Fibroblast of villous mesenchyme (primary cell): ENCODE measurements around the gene RNF145. TPM values are rescaled to one million over a fixed set of nuclear protein-coding genes. Genes with fewer than 3 reads are reported as not detected.

Source experiments
- DNase-seq: peaks from one replicate; pipeline ENCODE4 v3.0.0-alpha.2; 2010; ENCODE audit warnings: low read depth
- H3K4me3 ChIP-seq: 2 replicates; pipeline ENCODE4 v1.5.1; 2011; ENCODE audit warnings: low read depth, mild to moderate bottlenecking, low read length
- CTCF ChIP-seq: IDR thresholded peaks from 2 replicates; pipeline ENCODE4 v1.5.1; 2012; ENCODE audit warnings: low read depth, mild to moderate bottlenecking, low read length; ENCODE audit not compliant: insufficient read depth
- total RNA-seq: library from RNA; depleted of rRNA; stranded (reverse); fragments of >200 nt; gene quantifications from 2 replicates; pipeline ENCODE4 v1.2.3, GENCODE V29; 2012

Gene RNF145
- total RNA-seq, 1 donor = 84.2 TPM

GRCh38 chr5:159212657-159213462 is 3.5 kb upstream of the RNF145 start:
- H3K4me3 ChIP-seq = no peak overlapping the region
- no peak for TF ChIP-seq CTCF
- no peak for DNase-seq

- DNase-seq = no peak
- H3K4me3 ChIP-seq = no peak overlapping the region
- TF ChIP-seq CTCF = no peak
Measured at GRCh38 chr5:159211729-159212174, 2.4 kb upstream of the RNF145 start.

GRCh38 chr5:159210846-159211245 is 1.5 kb upstream of the RNF145 start:
- peak; percentile 63 for DNase-seq

GRCh38 chr5:159210210-159210661 is 883 bp upstream of the RNF145 start:
- TF ChIP-seq CTCF = no peak
- H3K4me3 ChIP-seq = peak overlapping the region; percentile 67
- peak; percentile 69 for DNase-seq

More at GRCh38 chr5:159210846-159211245, 1.5 kb upstream of the RNF145 start:
- no peak overlapping the region for H3K4me3 ChIP-seq
- no peak for TF ChIP-seq CTCF

GRCh38 chr5:159208514-159209437 is 577 bp downstream of the RNF145 start:
- peak overlapping the region; percentile 78 for H3K4me3 ChIP-seq
- no peak for TF ChIP-seq CTCF
- no peak for DNase-seq

GRCh38 chr5:159207686-159208513 is 1.5 kb downstream of the RNF145 start:
- H3K4me3 ChIP-seq = peak overlapping the region; percentile 78
- DNase-seq = peak; percentile 82
- no peak for TF ChIP-seq CTCF
